ENCODE results near the gene INPP4A. TPM values are rescaled to one million over a fixed set of nuclear protein-coding genes. Genes with fewer than 3 reads are reported as not detected.

Gene INPP4A
- total and polyA plus RNA-seq, 2 of the 13 experiments (the other 11 are each of a cell fraction or from before 2014, with no cell fraction given), result 10.1 to 10.9 TPM

DNA sequence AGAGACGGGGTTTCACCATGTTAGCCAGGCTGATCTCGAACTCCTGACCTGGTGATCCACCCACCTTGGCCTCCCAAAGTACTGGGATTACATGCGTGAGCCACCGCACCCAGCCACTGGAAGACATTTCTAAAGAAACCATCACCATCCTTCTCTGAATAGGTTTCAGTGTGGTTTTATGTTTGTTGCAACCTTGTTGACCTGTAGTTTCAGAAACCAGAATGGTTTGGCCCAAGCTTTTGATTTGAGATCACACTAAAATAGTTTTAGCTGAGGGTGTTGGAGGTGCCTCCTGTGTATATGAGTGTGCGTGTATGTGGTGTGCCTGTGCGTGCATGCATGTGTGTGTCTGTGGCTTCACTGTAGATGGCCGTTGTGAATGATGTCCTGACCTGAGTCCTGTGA lies 26.2 kb downstream of the INPP4A start:
- no peaks in the 10 kb centered on the region for H3K27me3 ChIP-seq (ENCODE audit: control insufficient read depth in 1 of 2, insufficient read depth in 2 of 2, low read length in 2 of 2)
- no peak overlapping the region for H3K9ac ChIP-seq (ENCODE audit: insufficient read depth, low read depth, low read length)
- H3K4me2 ChIP-seq (ENCODE audit: low read depth, low read length), result no peak overlapping the region
- CTCF ChIA-PET (ENCODE audit: low intra/inter-chr PET ratio, low total read pairs), result no interaction called here
- in situ Hi-C loops (cut with HindIII; ENCODE audit: extremely low pct_ligation_motif_present, low pct_unique_long_range_greater_than_20kb) (no loop called here), intact Hi-C loops (cut with micrococcal nuclease; ENCODE audit: unreplicated experiment) (no loop called here)
- no peak overlapping the region for H2AFZ ChIP-seq (ENCODE audit: low read length)
- 98% methylated on average over 7 of the region's 7 CpGs for WGBS (ENCODE audit: low lambda C conversion rate)
- peaks cover 34% of the 10 kb centered on the region for H3K4me1 ChIP-seq (ENCODE audit: insufficient read depth, low read length)
- POLR2A ChIA-PET, result interaction anchor here (1.5 to 1.6 kb wide), 2 partner anchors 13 to 17 kb away, joined by 3 to 4 read pairs; no protein-coding TSS in a partner anchor
- TF ChIP-seq XBP1 (CRISPR knock-in tag; IDR thresholded peaks at IDR 0.05) (no peak), HHEX (CRISPR knock-in tag; IDR thresholded peaks at IDR 0.05) (no peak), SNAPC2 (CRISPR knock-in tag; IDR thresholded peaks at IDR 0.05) (no peak), ZMYM2 (CRISPR knock-in tag; IDR thresholded peaks at IDR 0.05) (no peak), ZNF335 (CRISPR knock-in tag; IDR thresholded peaks at IDR 0.05) (no peak), ZNF282 (IDR thresholded peaks at IDR 0.05; ENCODE audit: partially characterized antibody) (no peak), RFX3 (CRISPR knock-in tag; IDR thresholded peaks at IDR 0.05) (no peak), ZNF30 (CRISPR knock-in tag; IDR thresholded peaks at IDR 0.05) (no peak), RAD21 (CRISPR knock-in tag; IDR thresholded peaks at IDR 0.05) (no peak), WIZ (CRISPR knock-in tag; IDR thresholded peaks at IDR 0.05) (no peak), ZSCAN31 (CRISPR knock-in tag; IDR thresholded peaks at IDR 0.05; ENCODE audit: low read depth) (no peak)
- TF ChIP-seq, protein P1, sequence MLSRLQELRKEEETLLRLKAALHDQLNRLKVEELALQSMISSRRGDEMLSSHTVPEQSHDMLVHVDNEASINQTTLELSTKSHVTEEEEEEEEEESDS (CRISPR knock-in tag; IDR thresholded peaks at IDR 0.05; ENCODE audit: borderline replicate concordance), result no peak
- TF ChIP-seq, protein P2, sequence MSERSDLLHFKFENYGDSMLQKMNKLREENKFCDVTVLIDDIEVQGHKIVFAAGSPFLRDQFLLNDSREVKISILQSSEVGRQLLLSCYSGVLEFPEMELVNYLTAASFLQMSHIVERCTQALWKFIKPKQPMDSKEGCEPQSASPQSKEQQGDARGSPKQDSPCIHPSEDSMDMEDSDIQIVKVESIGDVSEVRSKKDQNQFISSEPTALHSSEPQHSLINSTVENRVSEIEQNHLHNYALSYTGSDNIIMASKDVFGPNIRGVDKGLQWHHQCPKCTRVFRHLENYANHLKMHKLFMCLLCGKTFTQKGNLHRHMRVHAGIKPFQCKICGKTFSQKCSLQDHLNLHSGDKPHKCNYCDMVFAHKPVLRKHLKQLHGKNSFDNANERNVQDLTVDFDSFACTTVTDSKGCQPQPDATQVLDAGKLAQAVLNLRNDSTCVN (CRISPR knock-in tag; IDR thresholded peaks at IDR 0.05; ENCODE audit: borderline replicate concordance), result no peak
- FAIRE-seq (no peak), DNase-seq (ENCODE audit: low spot score) (no peak), ATAC-seq (no peak)
- no peaks in the 10 kb centered on the region for H3K36me3 ChIP-seq (replicated peaks in 1 of 2; ENCODE audit: control insufficient read depth in 1 of 2, insufficient read depth in 2 of 2, low read length in 2 of 2)
- H3K27ac ChIP-seq (ENCODE audit: extremely low read length, insufficient read depth, low read length), result no peak overlapping the region
- H3K4me3 ChIP-seq (replicated peaks in 1 of 3; ENCODE audit: insufficient read depth in 1 of 3, low read depth in 2 of 3, low read length in 3 of 3), result no peak overlapping the region
- peaks cover 2% of the 10 kb centered on the region for H3K79me2 ChIP-seq (ENCODE audit: insufficient read depth, low read length)
- peaks cover 9% of the 10 kb centered on the region; the same call in 1 of the 2 replicates for H4K20me1 ChIP-seq (ENCODE audit: insufficient read depth, low read length)
- BruUV-seq (replicated peaks), result no TSS peak
- H3K9me3 ChIP-seq (ENCODE audit: low read length), result no peaks in the 10 kb centered on the region
